GM21390 (cell line): Measurements from ENCODE around the gene PPP1R36.
"Not testable (repeated sequence)": the region's sequence is repeated elsewhere in the genome, so short reads cannot be mapped to it uniquely, and the experiment has no call there.

Source experiments
- ATAC-seq: cut with Tn5 transposase; IDR thresholded peaks from one replicate; pipeline ENCODE4 v1.9.1; 2021; ENCODE audit not compliant: unreplicated experiment

PPP1R36 gene

DNA sequence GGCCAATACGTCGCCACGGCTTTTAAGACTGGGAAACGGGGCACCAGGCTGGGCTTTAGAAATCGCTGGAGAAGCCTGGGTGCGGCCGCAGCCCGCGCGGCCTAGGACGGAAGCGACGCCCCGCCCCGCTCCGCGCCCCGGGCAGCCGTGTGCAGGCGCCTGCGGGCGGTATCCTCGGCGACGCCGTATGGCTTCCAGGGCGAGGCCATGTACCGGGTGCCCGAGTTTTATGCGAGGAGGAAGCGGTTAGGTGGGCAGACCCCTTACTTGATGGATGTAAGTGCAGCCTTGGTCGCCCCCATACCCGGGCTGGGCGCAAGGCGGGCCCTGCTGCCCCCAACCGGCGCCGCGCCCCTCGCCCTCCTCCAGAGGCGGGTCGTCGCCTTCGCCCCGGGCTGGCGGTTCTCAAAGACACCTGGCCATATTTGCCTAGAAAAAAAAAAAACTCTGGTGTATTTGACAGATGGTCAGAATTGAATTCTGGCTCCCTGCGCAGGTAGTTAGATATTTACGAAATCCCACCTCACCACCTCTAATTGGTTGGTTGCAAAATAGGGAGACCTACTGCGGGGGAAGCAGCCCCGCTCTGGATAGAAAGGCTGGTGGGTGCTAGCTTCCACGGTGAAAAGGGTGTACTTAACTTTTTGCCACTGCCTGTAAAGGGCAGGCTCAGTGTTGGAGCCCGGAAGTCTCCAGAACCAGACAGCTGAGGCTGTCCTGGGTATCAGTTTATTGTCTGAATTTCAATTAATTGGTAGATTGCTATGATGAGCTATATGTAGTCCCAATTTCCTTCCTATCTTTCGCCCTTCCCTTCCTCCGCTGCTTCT, at the start of gene PPP1R36:
PPP1R36 (plus strand) TSS at position 171 of the 830 bp plus-strand sequence; CDS start at position 208, 37 bp downstream.
- no peak for ATAC-seq

- no peak for ATAC-seq
These were observed 49.7 kb upstream of the PPP1R36 start for GRCh38 chr14:64500088-64500487.

- ATAC-seq = no peak
These were observed 48.2 kb upstream of the PPP1R36 start for GRCh38 chr14:64501411-64502171.

DNA sequence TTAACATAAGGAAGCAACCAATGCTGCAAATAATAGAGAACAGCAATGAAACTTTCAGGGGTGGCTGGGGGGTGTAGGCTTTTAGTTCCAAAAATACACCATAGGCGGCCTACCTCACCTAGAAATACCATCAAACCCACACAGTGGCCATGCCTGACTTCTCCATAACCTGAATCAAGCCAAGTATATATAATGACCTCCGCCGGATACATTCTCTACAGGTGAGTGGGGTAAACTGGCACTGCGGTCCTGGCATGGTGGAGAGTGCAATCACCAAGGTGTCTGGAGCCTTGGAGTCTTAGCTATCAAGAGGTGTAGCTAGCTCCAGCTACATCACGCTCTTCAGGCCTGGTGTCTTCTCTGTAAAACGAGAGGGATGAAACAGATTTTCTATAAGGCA, 47.3 kb upstream of the PPP1R36 start:
- no peak for ATAC-seq

DNA sequence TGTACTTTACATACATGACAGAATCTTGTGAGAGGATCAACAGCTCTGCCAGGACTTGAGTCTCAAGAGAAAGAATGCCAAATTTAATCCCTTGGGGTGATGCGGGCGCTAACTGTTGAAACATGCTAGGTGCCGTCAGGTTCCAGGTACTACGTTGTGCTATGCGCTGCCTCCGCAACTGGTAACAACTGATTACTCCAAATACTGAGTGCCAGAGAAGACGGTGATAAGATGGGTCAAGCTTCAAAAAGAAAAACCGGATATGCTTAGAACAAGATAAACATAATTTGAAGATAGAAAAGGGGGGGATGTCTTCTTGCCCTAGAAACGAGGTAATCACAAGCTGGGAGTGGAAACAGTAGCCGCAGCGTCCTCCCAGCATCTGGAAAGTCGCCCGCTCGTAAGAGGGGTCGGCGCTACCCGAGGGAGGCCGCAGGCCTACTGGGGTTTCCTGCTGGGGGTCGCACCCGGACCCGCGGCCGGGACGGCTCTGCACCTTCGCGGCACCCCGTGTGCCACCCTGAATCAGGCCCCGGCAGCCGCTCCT, 46.8 kb upstream of the PPP1R36 start:
- peak; percentile 2 for ATAC-seq

- peak; percentile 53 for ATAC-seq
These were observed 46.1 kb upstream of the PPP1R36 start, which contains the start of gene ZBTB25 for GRCh38 chr14:64503434-64504309. ZBTB25 (minus strand) TSS chr14:64503838; CDS start chr14:64490533, 13,305 bp downstream.

- ATAC-seq = peak; percentile 24
These were observed 45.4 kb upstream of the PPP1R36 start, which contains the start of gene ZBTB1 for GRCh38 chr14:64504310-64504896. ZBTB1 (plus strand) TSS chr14:64504770; CDS start chr14:64521505, 16,735 bp downstream.

DNA sequence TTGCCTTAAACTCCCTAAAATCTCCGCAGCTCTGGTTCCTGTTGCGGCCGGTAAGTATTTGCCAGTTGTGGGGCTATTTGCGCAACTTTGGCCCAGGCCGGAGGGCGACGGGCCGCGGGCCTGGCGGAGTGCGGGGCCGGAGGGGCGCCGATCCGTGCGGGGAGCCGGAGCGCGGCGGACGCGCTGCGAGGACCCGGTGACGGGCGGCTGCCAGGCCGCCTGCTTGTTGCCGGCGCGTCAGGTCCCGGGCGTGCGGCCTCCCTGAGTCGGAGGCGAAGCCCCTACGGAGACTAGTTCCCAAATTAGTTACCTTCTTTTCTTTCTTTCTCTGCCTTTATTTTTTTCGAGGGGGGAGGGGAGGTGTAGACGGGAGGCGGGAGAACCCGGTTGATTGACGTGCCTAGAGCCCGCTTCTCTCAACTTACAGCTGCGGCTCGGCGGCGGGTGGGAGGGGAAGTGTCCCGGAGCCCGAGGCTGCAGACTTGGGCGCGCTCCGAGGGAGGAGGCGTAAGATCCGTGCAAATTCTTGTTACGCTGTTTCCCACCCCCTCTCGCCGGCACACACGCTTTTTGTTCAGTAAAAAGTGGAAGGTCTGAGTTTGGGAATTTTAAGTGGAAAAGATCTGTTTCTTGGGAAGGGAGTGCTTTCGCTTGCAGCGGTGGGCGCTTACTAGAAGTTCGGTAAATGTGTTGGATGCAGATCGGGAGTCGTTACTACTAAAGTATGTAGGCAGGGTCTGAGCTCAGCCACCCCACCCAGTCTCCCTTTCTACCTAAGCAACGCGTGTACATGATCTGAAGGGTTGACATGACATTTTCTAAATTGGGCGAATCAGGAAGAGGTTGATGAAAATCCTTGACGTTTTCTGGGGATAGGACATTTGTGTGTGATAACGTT, 44.6 kb upstream of the PPP1R36 start:
- peak; percentile 34 for ATAC-seq

DNA sequence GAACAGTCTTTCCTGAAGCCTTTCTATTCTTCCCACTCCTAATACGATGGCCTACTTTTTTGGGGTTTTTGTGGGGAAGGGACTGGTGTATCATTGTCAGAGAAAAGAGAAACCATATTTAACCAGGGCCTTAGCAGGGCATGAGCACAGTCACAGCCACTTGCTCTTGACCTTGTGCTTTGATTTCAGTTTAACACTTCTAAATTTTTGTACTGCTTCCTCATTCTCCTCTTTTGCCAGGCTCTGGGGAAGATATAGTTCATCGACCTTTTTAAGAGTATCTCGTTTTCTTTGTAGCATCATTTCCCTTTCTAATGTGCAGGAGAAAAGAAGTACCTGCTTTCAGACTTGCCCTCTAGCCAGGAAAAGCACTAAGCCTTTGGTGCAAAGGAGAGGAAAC, 43.0 kb upstream of the PPP1R36 start:
- ATAC-seq = no peak

GRCh38 chr14:64507376-64508156, 42.2 kb upstream of the PPP1R36 start:
- no peak for ATAC-seq

GRCh38 chr14:64508215-64508776, 41.5 kb upstream of the PPP1R36 start:
- no peak for ATAC-seq

- ATAC-seq = no peak
These were observed 40.7 kb upstream of the PPP1R36 start for GRCh38 chr14:64509036-64509435.

- ATAC-seq = no peak
These were observed 38.7 kb upstream of the PPP1R36 start for GRCh38 chr14:64510825-64511671.

DNA sequence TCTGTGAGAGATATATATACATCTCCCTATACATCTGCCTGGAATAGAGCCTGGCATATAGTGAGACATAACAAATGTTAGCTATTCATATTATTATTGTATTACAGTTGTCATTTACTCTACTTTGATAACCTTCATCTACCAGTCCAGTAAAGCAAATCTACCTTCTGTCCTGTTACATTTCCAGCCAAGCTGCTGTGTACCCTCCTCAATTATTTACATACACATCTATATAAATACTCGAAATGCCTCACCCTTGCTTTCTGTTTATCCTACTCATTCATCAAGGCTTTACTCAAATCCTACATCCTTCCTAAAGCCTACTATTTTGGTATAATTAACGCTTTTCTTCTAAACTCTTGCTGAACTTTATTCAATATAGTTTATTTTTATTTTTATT, 36.5 kb upstream of the PPP1R36 start:
- ATAC-seq = no peak

DNA sequence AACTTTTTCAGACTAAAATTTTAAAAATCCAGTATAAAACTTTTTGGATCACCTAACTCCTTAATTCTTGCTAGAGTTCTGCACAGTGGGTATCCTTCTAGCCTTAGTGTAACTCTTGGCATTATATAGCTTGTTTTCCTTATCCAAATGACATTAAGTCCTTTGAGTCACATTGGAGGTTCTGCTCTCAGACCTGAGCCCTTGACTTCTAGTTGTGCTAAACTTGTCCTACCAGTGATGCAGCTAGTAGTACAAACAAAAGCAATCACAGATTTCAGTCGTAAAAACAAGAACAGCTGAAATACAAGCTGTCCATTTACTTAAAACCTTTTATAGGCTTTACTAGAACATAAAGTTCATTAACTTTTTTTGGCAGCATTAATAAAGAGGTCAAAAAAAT, 34.7 kb upstream of the PPP1R36 start:
- no peak for ATAC-seq

DNA sequence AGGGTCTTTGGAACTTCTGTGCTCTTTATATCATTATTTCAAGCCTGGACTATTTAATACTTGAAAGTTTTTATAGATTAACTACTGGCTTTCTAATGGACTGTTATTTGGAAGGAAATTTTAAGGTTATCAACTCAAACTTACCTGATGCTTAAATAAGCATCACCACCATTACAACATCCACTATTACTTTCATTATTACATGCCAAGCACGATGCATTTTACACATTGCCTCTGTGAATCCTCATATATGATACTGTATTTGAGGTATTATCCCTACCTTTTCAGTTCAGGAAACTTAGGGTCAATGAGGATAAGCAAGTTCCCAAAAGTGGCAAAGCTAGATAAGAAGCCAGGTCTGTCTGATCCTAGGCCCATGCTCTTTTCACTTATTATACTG, 32.8 kb upstream of the PPP1R36 start:
- no peak for ATAC-seq

GRCh38 chr14:64517667-64518066, 32.1 kb upstream of the PPP1R36 start:
- ATAC-seq = not testable (repeated sequence)
